ENCODE results near the gene SMIM36.

DNA sequence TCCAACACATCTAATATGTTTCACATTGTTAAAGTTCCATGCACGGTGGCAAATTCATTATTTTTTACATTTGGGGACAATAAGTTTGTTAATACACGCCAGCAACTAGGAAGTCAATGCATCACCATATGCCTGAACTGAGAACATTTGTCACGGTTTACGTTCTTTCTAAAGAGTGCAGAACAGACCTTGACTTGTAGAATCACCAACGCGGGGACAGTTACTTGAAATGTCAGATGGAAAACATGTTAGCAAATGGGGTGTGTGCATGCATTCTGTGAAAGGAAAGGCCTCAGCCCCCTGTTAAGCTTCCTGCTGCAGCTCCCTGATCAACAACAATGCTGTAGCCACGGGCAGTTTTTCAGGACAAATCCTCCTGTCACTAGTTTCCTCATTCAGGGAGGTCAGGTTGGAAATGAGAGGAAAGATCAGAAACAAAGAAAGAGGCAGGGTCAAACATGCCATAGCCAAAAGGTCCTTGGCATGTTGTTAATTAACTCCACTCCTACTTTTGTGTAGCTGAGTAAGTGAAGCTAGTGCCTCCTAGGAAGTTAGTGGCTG lies 18.4 kb downstream of the SMIM36 start:
- TF ChIP-seq, protein P1, sequence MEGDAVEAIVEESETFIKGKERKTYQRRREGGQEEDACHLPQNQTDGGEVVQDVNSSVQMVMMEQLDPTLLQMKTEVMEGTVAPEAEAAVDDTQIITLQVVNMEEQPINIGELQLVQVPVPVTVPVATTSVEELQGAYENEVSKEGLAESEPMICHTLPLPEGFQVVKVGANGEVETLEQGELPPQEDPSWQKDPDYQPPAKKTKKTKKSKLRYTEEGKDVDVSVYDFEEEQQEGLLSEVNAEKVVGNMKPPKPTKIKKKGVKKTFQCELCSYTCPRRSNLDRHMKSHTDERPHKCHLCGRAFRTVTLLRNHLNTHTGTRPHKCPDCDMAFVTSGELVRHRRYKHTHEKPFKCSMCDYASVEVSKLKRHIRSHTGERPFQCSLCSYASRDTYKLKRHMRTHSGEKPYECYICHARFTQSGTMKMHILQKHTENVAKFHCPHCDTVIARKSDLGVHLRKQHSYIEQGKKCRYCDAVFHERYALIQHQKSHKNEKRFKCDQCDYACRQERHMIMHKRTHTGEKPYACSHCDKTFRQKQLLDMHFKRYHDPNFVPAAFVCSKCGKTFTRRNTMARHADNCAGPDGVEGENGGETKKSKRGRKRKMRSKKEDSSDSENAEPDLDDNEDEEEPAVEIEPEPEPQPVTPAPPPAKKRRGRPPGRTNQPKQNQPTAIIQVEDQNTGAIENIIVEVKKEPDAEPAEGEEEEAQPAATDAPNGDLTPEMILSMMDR (IDR thresholded peaks at IDR 0.05): no peak
- TF ChIP-seq POLR2A (IDR thresholded peaks at IDR 0.05) (no peak), EP300 (IDR thresholded peaks at IDR 0.05) (no peak)
